ENCODE results near the gene NEURL4. TPM values are rescaled to one million over a fixed set of nuclear protein-coding genes. Genes with fewer than 3 reads are reported as not detected.
"Not testable (repeated sequence)": the region's sequence is repeated elsewhere in the genome, so short reads cannot be mapped to it uniquely, and the experiment has no call there.

NEURL4 gene
- total and polyA plus RNA-seq, 9 donors: 9.6 to 48.0 (median 38.6) TPM

DNA sequence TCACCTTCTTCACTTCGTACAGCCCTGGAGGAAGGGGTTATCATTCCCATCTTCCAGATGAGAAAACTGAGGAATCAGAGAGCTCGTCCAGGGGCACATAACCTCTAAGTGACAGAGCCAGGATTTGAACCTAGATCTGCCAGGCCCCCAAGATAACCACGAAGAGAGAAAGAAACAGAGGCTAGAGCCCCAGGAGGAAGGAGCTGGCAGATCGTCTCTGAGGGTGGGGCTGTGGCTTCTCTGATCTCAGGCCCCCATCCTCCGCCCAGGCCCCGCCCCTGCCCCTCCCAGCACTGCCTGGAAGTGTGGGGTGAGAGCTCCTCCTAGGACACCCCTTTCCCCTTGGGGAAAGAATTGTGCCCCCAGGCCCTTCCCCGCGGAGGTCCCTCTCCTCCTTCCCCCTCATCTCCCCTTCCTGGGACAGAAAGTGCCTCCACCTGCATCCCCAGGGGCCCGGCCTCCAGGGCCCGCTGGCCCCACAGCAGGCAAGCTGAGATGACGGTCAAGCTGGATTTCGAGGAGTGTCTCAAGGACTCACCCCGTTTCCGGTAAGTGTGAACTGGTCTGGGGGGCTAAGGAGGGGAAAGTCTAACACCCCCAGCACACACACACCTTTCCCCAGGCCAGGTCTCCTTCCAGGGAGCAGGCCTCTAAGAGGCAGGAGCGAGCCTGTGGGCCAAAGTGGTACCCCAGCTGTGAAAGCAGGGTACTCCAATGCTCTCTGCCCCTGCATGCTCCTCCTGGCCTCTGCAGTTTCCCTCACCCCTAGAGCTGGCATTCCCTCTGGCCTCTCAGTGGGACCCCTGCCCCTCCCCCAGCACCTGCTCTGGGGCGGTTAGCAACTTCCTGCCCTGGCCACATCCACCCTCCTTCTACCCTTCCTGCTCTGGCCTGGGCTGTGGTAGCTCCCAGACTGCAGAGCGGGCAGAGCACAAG lies 7.4 kb upstream of the NEURL4 start, which contains the start of gene ACAP1:
Gene ACAP1, plus strand, starts transcription at position 290 of the 936 bp plus-strand sequence. Its CDS starts 206 bp downstream, at position 496.
- Histone ChIP-seq H3K4me1 (ENCODE audit: insufficient read depth) (no peaks in the 10 kb centered on the region), H3K27ac (no peak within 1 kb of the TSS), H3K36me3 (no peaks in the 10 kb centered on the region), H3K4me3 (no peak within 1 kb of the TSS), H3K27me3 (no peaks in the 10 kb centered on the region), H3K9me3 (no peaks in the 10 kb centered on the region)
- DNase-seq: peak in 1 of 5 donors; percentile 14
- no peak for TF ChIP-seq POLR2A (IDR thresholded peaks at IDR 0.05)
- TF ChIP-seq CTCF (IDR thresholded peaks at IDR 0.05): no peak
- TF ChIP-seq EP300 (IDR thresholded peaks at IDR 0.05): no peak
- intact Hi-C loops (cut with DNase I): no loop called here
- 33 to 37% (median 33%) methylated on average over 14 to 17 of the region's 17 CpGs for WGBS, 3 donors

- H3K27me3 ChIP-seq: not testable (repeated sequence)
Measured at GRCh38 chr17:7335765-7336164, 6.6 kb upstream of the NEURL4 start.

GRCh38 chr17:7334938-7335538 lies 5.9 kb upstream of the NEURL4 start:
- DNase-seq: no peak
- intact Hi-C loops (cut with DNase I): no loop called here
- WGBS, 3 donors: 79 to 92% (median 87%) methylated on average over 3 of the region's 3 CpGs
- no peaks in the 10 kb centered on the region for H3K27me3 ChIP-seq
- peaks cover 4% of the 10 kb centered on the region for H3K4me1 ChIP-seq (ENCODE audit: insufficient read depth)
- H3K4me3 ChIP-seq: no peak overlapping the region
- H3K27ac ChIP-seq: no peak overlapping the region
- TF ChIP-seq CTCF (IDR thresholded peaks at IDR 0.05) (no peak), POLR2A (IDR thresholded peaks at IDR 0.05) (no peak), EP300 (IDR thresholded peaks at IDR 0.05) (no peak)
- no peaks in the 10 kb centered on the region for H3K9me3 ChIP-seq
- H3K36me3 ChIP-seq: no peaks in the 10 kb centered on the region

More at GRCh38 chr17:7335765-7336164, 6.6 kb upstream of the NEURL4 start:
- H3K36me3 ChIP-seq; H3K4me3 ChIP-seq; H3K4me1 ChIP-seq (ENCODE audit: insufficient read depth); DNase-seq; H3K27ac ChIP-seq; H3K9me3 ChIP-seq; intact Hi-C loops (cut with DNase I): not testable (repeated sequence)
- 76 to 81% (median 77%) methylated on average over 13 of the region's 13 CpGs for WGBS, 3 donors

GRCh38 chr17:7332600-7333069 lies 3.5 kb upstream of the NEURL4 start:
- H3K27ac ChIP-seq; H3K36me3 ChIP-seq; H3K4me3 ChIP-seq; intact Hi-C loops (cut with DNase I); H3K4me1 ChIP-seq (ENCODE audit: insufficient read depth); H3K9me3 ChIP-seq; DNase-seq; H3K27me3 ChIP-seq: not testable (repeated sequence)
- 17 to 20% (median 18%) methylated on average over 14 of the region's 14 CpGs for WGBS, 3 donors

DNA sequence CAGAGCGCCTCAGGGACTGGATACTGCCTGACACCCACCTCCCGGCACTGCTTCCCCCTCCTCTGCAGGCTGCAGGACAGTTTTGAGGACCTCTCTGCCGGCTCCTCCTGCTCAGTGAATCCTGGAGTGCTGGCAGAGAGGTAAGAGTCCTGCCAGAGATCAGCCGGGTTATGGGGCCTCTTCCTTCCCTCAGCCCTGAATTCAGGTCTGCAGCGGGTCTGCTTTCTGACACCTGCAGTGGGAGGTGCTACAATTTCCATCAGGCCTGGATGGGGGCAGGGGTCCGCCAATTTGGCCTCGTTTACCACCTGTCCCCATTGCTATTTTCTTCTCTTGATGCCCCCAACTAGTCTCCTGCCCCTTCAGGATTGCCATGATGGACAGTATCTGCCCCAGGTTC lies 3.0 kb upstream of the NEURL4 start:
- TF ChIP-seq CTCF (IDR thresholded peaks at IDR 0.05) (no peak), POLR2A (IDR thresholded peaks at IDR 0.05) (no peak), EP300 (IDR thresholded peaks at IDR 0.05) (no peak)
- H3K36me3 ChIP-seq: no peaks in the 10 kb centered on the region
- H3K27ac ChIP-seq: no peak overlapping the region

More for the DNA sequence above, 3.0 kb upstream of the NEURL4 start:
- H3K27me3 ChIP-seq: no peaks in the 10 kb centered on the region
- H3K4me3 ChIP-seq: no peak overlapping the region
- H3K9me3 ChIP-seq: no peaks in the 10 kb centered on the region
- WGBS, 3 donors: 40 to 55% (median 45%) methylated on average over 7 of the region's 7 CpGs
- intact Hi-C loops (cut with DNase I): no loop called here
- no peak for DNase-seq
- peaks cover 5% of the 10 kb centered on the region for H3K4me1 ChIP-seq (ENCODE audit: insufficient read depth)
